ENCODE measurements around the gene GALNTL6. TPM values are rescaled to one million over a fixed set of nuclear protein-coding genes. Genes with fewer than 3 reads are reported as not detected.

GALNTL6 gene
- total RNA-seq, 1 donor from 2014 or later: 0.34 TPM

DNA sequence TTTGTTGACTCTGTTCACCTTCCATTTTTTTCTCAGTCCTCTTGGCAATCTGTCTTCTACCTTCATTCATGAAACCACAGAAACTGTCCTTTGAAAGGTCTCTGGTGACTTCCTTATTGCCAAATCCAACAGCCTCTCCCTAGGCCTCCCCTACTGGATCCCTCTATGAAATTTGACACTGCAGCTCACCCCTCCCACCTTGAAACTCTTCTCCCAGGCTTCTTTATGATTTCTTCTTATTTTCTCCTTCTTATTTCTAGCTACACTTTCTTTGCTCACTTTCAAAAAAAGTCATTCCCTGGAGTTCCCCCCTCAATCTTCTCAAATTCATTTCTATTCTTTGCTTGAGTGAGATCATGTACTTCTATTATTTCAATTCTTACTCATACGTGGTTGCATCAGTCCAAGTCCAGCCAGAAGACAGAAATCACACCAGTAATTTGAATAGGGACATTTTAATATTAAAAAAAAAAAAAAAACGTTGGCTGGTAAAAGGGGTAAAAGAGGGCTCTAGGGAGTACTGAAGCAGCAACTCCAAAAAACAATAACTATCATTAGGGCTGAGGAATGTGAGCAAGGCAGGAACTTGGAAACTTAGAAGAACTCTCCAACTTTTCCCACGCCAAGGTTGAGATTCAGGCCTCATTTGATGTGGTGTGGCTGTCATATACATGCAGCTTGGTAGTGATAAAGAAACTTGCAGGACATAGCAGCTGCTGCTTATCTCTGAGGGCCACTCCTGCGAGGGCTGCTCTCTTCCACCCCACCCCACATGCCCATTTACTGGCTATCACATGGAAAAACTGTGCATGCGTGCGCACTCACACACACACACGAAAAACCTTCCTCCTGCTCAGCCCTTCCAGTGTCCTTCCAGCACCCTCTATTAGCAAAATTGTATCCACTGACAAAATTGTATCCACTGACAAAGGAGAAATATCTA is 1185.6 kb downstream of the GALNTL6 start:
- Mint-ChIP-seq H3K36me3 (ENCODE audit: unreplicated experiment) (no peaks in the 10 kb centered on the region), H3K27ac (ENCODE audit: unreplicated experiment) (no peak overlapping the region), H3K4me3 (ENCODE audit: unreplicated experiment) (no peak overlapping the region), H3K27me3 (ENCODE audit: unreplicated experiment) (no peaks in the 10 kb centered on the region), H3K4me1 (ENCODE audit: low read depth, unreplicated experiment) (peaks cover 4% of the 10 kb centered on the region), H3K9me3 (ENCODE audit: unreplicated experiment) (no peaks in the 10 kb centered on the region)
- TF ChIP-seq, protein P1, sequence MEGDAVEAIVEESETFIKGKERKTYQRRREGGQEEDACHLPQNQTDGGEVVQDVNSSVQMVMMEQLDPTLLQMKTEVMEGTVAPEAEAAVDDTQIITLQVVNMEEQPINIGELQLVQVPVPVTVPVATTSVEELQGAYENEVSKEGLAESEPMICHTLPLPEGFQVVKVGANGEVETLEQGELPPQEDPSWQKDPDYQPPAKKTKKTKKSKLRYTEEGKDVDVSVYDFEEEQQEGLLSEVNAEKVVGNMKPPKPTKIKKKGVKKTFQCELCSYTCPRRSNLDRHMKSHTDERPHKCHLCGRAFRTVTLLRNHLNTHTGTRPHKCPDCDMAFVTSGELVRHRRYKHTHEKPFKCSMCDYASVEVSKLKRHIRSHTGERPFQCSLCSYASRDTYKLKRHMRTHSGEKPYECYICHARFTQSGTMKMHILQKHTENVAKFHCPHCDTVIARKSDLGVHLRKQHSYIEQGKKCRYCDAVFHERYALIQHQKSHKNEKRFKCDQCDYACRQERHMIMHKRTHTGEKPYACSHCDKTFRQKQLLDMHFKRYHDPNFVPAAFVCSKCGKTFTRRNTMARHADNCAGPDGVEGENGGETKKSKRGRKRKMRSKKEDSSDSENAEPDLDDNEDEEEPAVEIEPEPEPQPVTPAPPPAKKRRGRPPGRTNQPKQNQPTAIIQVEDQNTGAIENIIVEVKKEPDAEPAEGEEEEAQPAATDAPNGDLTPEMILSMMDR (IDR thresholded peaks at IDR 0.05; ENCODE audit: partially characterized antibody, unreplicated experiment): no peak
- DNase-seq: no peak

DNA sequence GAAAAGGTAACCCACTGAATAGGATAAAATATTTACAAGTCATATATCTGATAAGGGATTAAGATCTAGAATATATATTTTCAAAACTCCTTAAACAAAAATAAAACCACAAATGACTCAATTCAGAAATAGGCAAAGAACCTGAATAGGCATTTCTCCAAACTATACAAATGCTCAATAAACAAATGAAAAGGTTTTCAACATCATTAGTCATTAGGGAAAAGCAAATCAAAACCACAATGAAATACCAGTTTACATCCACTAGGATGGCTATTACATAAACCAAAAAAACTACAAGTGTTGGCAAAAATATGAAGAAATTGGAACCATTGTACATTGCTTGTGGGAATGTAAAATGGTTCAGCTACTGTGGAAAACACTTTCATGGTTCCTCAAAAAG is 1188.4 kb downstream of the GALNTL6 start:
- Mint-ChIP-seq H3K4me3 (ENCODE audit: unreplicated experiment) (no peak overlapping the region), H3K9me3 (ENCODE audit: unreplicated experiment) (no peaks in the 10 kb centered on the region), H3K27ac (ENCODE audit: unreplicated experiment) (no peak overlapping the region), H3K4me1 (ENCODE audit: low read depth, unreplicated experiment) (peaks cover 8% of the 10 kb centered on the region), H3K27me3 (ENCODE audit: unreplicated experiment) (peaks cover 3% of the 10 kb centered on the region), H3K36me3 (ENCODE audit: unreplicated experiment) (no peaks in the 10 kb centered on the region)
- TF ChIP-seq, protein P1 (IDR thresholded peaks at IDR 0.05; ENCODE audit: partially characterized antibody, unreplicated experiment): no peak
- no peak for DNase-seq

DNA sequence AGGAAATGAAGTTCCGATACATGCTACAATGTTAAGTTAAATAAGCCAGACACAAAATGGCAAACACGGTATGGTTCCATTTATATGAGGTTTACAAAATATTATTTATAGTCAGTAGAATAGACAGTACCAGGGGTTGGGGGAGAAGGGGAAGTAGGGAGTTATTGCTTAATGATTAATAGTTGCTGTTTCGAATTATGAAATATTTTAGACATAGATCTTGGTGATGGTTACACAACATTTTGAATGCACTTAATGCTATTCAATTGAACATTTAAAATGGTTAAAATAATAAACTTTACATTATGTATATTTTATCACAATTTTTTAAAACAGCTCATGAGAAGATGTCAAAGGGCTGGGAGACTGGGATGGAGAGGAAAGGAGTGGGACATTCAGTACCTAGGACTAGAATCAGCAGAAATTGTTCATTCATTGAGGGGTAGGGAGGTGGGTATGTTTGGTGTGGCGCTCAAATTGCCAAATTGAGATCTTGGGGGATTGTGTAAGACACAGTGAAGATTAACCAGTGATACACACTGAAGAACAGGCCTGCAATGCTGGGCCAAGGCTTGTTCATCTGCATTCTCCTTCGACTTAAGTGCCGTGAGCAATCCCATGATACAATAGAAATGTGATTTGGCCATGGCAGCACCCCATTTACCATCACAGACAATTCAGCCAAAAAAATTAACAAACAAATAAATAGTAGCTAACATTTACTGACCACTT is 1189.8 kb downstream of the GALNTL6 start:
- no peak overlapping the region for H3K27ac Mint-ChIP-seq (ENCODE audit: unreplicated experiment)
- no peaks in the 10 kb centered on the region for H3K9me3 Mint-ChIP-seq (ENCODE audit: unreplicated experiment)
- DNase-seq: no peak
- H3K4me3 Mint-ChIP-seq (ENCODE audit: unreplicated experiment): no peak overlapping the region
- H3K27me3 Mint-ChIP-seq (ENCODE audit: unreplicated experiment): peaks cover 3% of the 10 kb centered on the region
- no peaks in the 10 kb centered on the region for H3K36me3 Mint-ChIP-seq (ENCODE audit: unreplicated experiment)
- TF ChIP-seq, protein P1 (IDR thresholded peaks at IDR 0.05; ENCODE audit: partially characterized antibody, unreplicated experiment): no peak
- H3K4me1 Mint-ChIP-seq (ENCODE audit: low read depth, unreplicated experiment): peaks cover 8% of the 10 kb centered on the region

DNA sequence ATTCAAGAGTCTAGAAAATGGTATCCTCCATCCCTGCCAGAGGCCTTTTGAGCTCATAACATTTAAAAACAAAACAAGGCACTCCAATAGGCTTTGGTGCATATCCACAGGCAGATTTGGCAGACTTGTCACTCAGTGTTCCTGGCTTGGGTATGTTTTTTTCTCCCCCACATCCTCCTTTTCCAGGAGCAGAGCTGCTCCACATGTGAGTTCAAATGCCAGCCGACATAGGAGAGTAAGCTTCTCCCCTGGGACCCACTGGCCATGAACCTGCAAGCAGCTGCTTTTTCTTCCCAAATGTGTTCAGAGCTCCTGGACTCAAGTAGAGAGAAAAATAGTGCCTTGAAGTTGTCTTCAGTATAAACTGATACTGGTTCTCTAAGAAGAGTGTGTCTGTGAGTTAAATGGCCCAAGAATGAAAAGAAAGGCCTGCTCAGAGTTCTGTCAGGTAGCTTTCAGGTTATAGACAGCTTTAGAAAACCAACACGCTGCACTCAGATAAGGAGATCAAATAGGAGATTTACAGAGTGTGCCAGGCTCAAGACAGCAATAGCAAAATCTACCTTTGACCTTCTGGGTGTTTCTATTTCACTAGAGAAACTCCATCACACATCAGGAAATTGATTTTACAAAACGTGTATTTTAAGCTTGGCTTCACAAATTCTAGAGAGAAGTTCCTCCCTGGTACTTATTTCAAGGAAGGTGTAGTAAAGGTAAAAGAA is 1192.9 kb downstream of the GALNTL6 start:
- H3K4me3 Mint-ChIP-seq (ENCODE audit: unreplicated experiment): no peak overlapping the region
- H3K27me3 Mint-ChIP-seq (ENCODE audit: unreplicated experiment): peaks cover 3% of the 10 kb centered on the region
- H3K4me1 Mint-ChIP-seq (ENCODE audit: low read depth, unreplicated experiment): peaks cover 6% of the 10 kb centered on the region
- no peaks in the 10 kb centered on the region for H3K9me3 Mint-ChIP-seq (ENCODE audit: unreplicated experiment)
- H3K36me3 Mint-ChIP-seq (ENCODE audit: unreplicated experiment): no peaks in the 10 kb centered on the region
- no peak for DNase-seq
- no peak overlapping the region for H3K27ac Mint-ChIP-seq (ENCODE audit: unreplicated experiment)
- TF ChIP-seq, protein P1 (IDR thresholded peaks at IDR 0.05; ENCODE audit: partially characterized antibody, unreplicated experiment): no peak

Measured in glutamatergic neuron (in vitro differentiated cells).